H9 (cell line): ENCODE results near the gene SERPIND1. TPM values are rescaled to one million over a fixed set of nuclear protein-coding genes. Genes with fewer than 3 reads are reported as not detected.
A peak's percentile ranks its signal among the peaks of the same experiment; 100 is the strongest.

Experiments
- DNase-seq: peaks from one replicate; pipeline ENCODE4 v3.0.0-alpha.2; 2017
- H2AFZ ChIP-seq: one replicate; pipeline ENCODE4 v1.6.1; 2013; ENCODE audit warnings: mild to moderate bottlenecking, low read length, control low read depth, moderate library complexity
- H2AK5ac ChIP-seq: 2 replicates; pipeline ENCODE4 v1.6.1; 2013; ENCODE audit warnings: low read length, control low read depth, mixed read lengths; ENCODE audit not compliant: insufficient read length
- H2BK120ac ChIP-seq: one replicate; pipeline ENCODE4 v1.6.1; 2013; ENCODE audit warnings: low read depth, mild to moderate bottlenecking, low read length, control low read depth, inconsistent platforms; ENCODE audit not compliant: poor library complexity, severe bottlenecking
- H2BK12ac ChIP-seq: 2 replicates; pipeline ENCODE4 v1.6.1; 2013; ENCODE audit warnings: low read length, control low read depth, mixed read lengths, low read depth; ENCODE audit not compliant: insufficient read length
- H2BK15ac ChIP-seq: 2 replicates; pipeline ENCODE4 v1.6.1; 2013; ENCODE audit warnings: low read depth, low read length, control low read depth
- H2BK20ac ChIP-seq: one replicate; pipeline ENCODE4 v1.6.1; 2013; ENCODE audit warnings: low read depth, mild to moderate bottlenecking, low read length, control low read depth, inconsistent platforms; ENCODE audit not compliant: poor library complexity, severe bottlenecking
- H2BK5ac ChIP-seq: 2 replicates; pipeline ENCODE4 v1.6.1; 2013; ENCODE audit warnings: low read length, control low read depth, mixed read lengths; ENCODE audit not compliant: insufficient read length
- H3K14ac ChIP-seq: 2 replicates; pipeline ENCODE4 v1.6.1; 2013; ENCODE audit warnings: low read length, control low read depth; ENCODE audit not compliant: insufficient read depth
- H3K18ac ChIP-seq: 2 replicates; pipeline ENCODE4 v1.6.1; 2013; ENCODE audit warnings: low read depth, mild to moderate bottlenecking, mixed read lengths, low read length, control low read depth; ENCODE audit not compliant: insufficient read length
- H3K23ac ChIP-seq: 2 replicates; pipeline ENCODE4 v1.6.1; 2013; ENCODE audit warnings: low read length, control low read depth, mixed read lengths, low read depth; ENCODE audit not compliant: insufficient read length
- H3K23me2 ChIP-seq: 2 replicates; pipeline ENCODE4 v1.6.1; 2013; ENCODE audit warnings: low read depth, mild to moderate bottlenecking, mixed read lengths, low read length, control low read depth; ENCODE audit not compliant: insufficient read length, poor library complexity, severe bottlenecking
- H3K27ac ChIP-seq: 2 replicates; pipeline ENCODE4 v1.5.1; 2013; ENCODE audit warnings: low read length, control low read depth, mixed read lengths, low read depth; ENCODE audit not compliant: insufficient read length
- H3K27me3 ChIP-seq: 2 replicates; pipeline ENCODE4 v1.6.1; 2013; ENCODE audit warnings: low read length, control low read depth, inconsistent platforms; ENCODE audit not compliant: insufficient read depth
- H3K4ac ChIP-seq: 2 replicates; pipeline ENCODE4 v1.6.1; 2013; ENCODE audit warnings: low read depth, mild to moderate bottlenecking, control low read depth, inconsistent platforms, low read length, moderate library complexity
- H3K4me1 ChIP-seq: 2 replicates; pipeline ENCODE4 v1.6.1; 2013; ENCODE audit warnings: low read length, control low read depth, inconsistent platforms; ENCODE audit not compliant: insufficient read depth
- H3K4me2 ChIP-seq: 2 replicates; pipeline ENCODE4 v1.6.1; 2013; ENCODE audit warnings: low read length, control low read depth, mixed read lengths; ENCODE audit not compliant: insufficient read length, insufficient read depth
- H3K56ac ChIP-seq: 2 replicates; pipeline ENCODE4 v1.6.1; 2013; ENCODE audit warnings: low read depth, mild to moderate bottlenecking, mixed read lengths, low read length, control low read depth; ENCODE audit not compliant: insufficient read length
- H3K79me1 ChIP-seq: 2 replicates; pipeline ENCODE4 v1.6.1; 2013; ENCODE audit warnings: low read depth, mild to moderate bottlenecking, moderate library complexity, low read length, control low read depth, inconsistent platforms; ENCODE audit not compliant: insufficient read depth, poor library complexity, severe bottlenecking
- H3K79me2 ChIP-seq: 2 replicates; pipeline ENCODE4 v1.6.1; 2013; ENCODE audit warnings: low read length, control low read depth, inconsistent platforms; ENCODE audit not compliant: insufficient read depth
- H3K9ac ChIP-seq: 2 replicates; pipeline ENCODE4 v1.6.1; 2013; ENCODE audit warnings: low read length, control low read depth, mixed read lengths; ENCODE audit not compliant: insufficient read length; ENCODE audit errors: extremely low read depth
- H3K9me3 ChIP-seq: one replicate; pipeline ENCODE4 v1.6.1; 2013; ENCODE audit warnings: low read depth, low read length, inconsistent platforms; ENCODE audit not compliant: control insufficient read depth
- H3T11ph ChIP-seq: one replicate; pipeline ENCODE4 v1.6.1; 2013; ENCODE audit warnings: mild to moderate bottlenecking, low read length, control low read depth, inconsistent platforms
- H4K20me1 ChIP-seq: one replicate; pipeline ENCODE4 v1.6.1; 2013; ENCODE audit not compliant: control insufficient read depth, insufficient read length, insufficient read depth
- H4K5ac ChIP-seq: 2 replicates; pipeline ENCODE4 v1.6.1; 2013; ENCODE audit warnings: low read depth, mild to moderate bottlenecking, mixed read lengths, low read length, control low read depth; ENCODE audit not compliant: insufficient read length
- H4K8ac ChIP-seq: replicated peaks from 2 replicates; pipeline ENCODE4 v1.6.1; 2013; ENCODE audit warnings: low read length, control low read depth, mixed read lengths, low read depth; ENCODE audit not compliant: insufficient read length
- H4K91ac ChIP-seq: 2 replicates; pipeline ENCODE4 v1.6.1; 2013; ENCODE audit warnings: low read depth, mild to moderate bottlenecking, moderate library complexity, mixed read lengths, low read length, control low read depth; ENCODE audit not compliant: insufficient read length
- H3K27ac Mint-ChIP-seq, 3 experiments: 2 replicates in 2 of 3; 3 replicates in 1 of 3; pipeline ENCODE4 v1.8.0; 2020 to 2021; ENCODE audit warnings: mixed read lengths in 3 of 3, mild to moderate bottlenecking in 1 of 3, moderate library complexity in 1 of 3
- H3K27me3 Mint-ChIP-seq: 2 replicates; pipeline ENCODE4 v1.8.0; 2021; ENCODE audit warnings: low read depth, mild to moderate bottlenecking, moderate library complexity, mixed read lengths
- H3K36me3 Mint-ChIP-seq, 3 experiments: 2 replicates in 2 of 3; 3 replicates in 1 of 3; pipeline ENCODE4 v1.8.0; 2020 to 2021; ENCODE audit warnings: low read depth in 3 of 3, mixed read lengths in 3 of 3; ENCODE audit not compliant: insufficient read depth in 1 of 3
- H3K4me1 Mint-ChIP-seq, 2 experiments: 2 replicates each; pipeline ENCODE4 v1.8.0; 2020; ENCODE audit warnings: mixed read lengths in 2 of 2
- H3K4me3 Mint-ChIP-seq, 2 experiments: 2 replicates in 1 of 2; 3 replicates in 1 of 2; pipeline ENCODE4 v1.8.0; 2020 to 2021; ENCODE audit warnings: mild to moderate bottlenecking in 2 of 2, mixed read lengths in 2 of 2, moderate library complexity in 1 of 2
- H3K9me3 Mint-ChIP-seq, 2 experiments: 2 replicates in 1 of 2; 3 replicates in 1 of 2; pipeline ENCODE4 v1.8.0; 2020; ENCODE audit warnings: mild to moderate bottlenecking in 2 of 2, mixed read lengths in 2 of 2, moderate library complexity in 1 of 2
- WGBS: extraction: QIAGEN DNeasy Blood & Tissue Kit; methylation state at CpG from one replicate; pipeline ENCODE4 v1.1.7; 2013; ENCODE audit warnings: missing lambda C conversion rate, low lambda C conversion rate, mixed read lengths; ENCODE audit not compliant: insufficient read length; ENCODE audit errors: extremely low coverage; 5-methylcytosine and 5-hydroxymethylcytosine counted together
- total RNA-seq: library from RNA; stranded (reverse); gene quantifications from 2 replicates; pipeline ENCODE4 v1.2.1, GENCODE V29; 2021
- TF ChIP-seq, protein P1 (sequence below): fragments of 200-600 bp; sonication (generic); conservative IDR thresholded peaks from 3 replicates; pipeline ENCODE4 v1.8.0; 2021; ENCODE audit warnings: antibody characterized with exemption, mild to moderate bottlenecking

The SERPIND1 gene
- total RNA-seq, 1 experiment from 2014 or later: not detected

- H3K79me2 ChIP-seq: no peaks in the 10 kb centered on the region
- no peaks in the 10 kb centered on the region for H3K23me2 ChIP-seq
- DNase-seq: no peak
- H3K36me3 Mint-ChIP-seq: peaks cover 0 to 38% (median 3%) of the 10 kb centered on the region in 3 experiments; a peak in 4 of 7 replicates
- WGBS: no CpG with 5 or more reads among the region's 12 CpGs
- H4K8ac ChIP-seq: no peak overlapping the region
- no peak overlapping the region for H3K27ac ChIP-seq
- H3T11ph ChIP-seq: no peak overlapping the region
- H3K9ac ChIP-seq: no peak overlapping the region
- H2BK5ac ChIP-seq: no peak overlapping the region
- no peak overlapping the region for H3K18ac ChIP-seq
- no peak overlapping the region for H2BK15ac ChIP-seq
- no peaks in the 10 kb centered on the region for H3K9me3 ChIP-seq
- H3K14ac ChIP-seq: no peak overlapping the region; the same call in 1 of the 2 replicates
- H3K9me3 Mint-ChIP-seq: no peaks in the 10 kb centered on the region
- no peak overlapping the region for H3K23ac ChIP-seq
- H3K79me1 ChIP-seq: no peaks in the 10 kb centered on the region
- H2BK20ac ChIP-seq: no peak overlapping the region
- no peak overlapping the region for H2AK5ac ChIP-seq
- no peak overlapping the region for H2BK120ac ChIP-seq
- no peaks in the 10 kb centered on the region for H3K27me3 ChIP-seq
- no peak overlapping the region for H2BK12ac ChIP-seq
- no peaks in the 10 kb centered on the region for H3K27me3 Mint-ChIP-seq
- no peaks in the 10 kb centered on the region for H3K4me1 ChIP-seq
- H3K27ac Mint-ChIP-seq: peak overlapping the region in 1 of 3 experiments; percentile 66; a peak in 2 of 7 replicates
- no peaks in the 10 kb centered on the region for H4K20me1 ChIP-seq
- no peak overlapping the region for H2AFZ ChIP-seq
- H4K91ac ChIP-seq: no peak overlapping the region
- no peak overlapping the region for H3K56ac ChIP-seq
- no peak overlapping the region for H3K4ac ChIP-seq
- TF ChIP-seq, protein P1, sequence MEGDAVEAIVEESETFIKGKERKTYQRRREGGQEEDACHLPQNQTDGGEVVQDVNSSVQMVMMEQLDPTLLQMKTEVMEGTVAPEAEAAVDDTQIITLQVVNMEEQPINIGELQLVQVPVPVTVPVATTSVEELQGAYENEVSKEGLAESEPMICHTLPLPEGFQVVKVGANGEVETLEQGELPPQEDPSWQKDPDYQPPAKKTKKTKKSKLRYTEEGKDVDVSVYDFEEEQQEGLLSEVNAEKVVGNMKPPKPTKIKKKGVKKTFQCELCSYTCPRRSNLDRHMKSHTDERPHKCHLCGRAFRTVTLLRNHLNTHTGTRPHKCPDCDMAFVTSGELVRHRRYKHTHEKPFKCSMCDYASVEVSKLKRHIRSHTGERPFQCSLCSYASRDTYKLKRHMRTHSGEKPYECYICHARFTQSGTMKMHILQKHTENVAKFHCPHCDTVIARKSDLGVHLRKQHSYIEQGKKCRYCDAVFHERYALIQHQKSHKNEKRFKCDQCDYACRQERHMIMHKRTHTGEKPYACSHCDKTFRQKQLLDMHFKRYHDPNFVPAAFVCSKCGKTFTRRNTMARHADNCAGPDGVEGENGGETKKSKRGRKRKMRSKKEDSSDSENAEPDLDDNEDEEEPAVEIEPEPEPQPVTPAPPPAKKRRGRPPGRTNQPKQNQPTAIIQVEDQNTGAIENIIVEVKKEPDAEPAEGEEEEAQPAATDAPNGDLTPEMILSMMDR: no peak
- H4K5ac ChIP-seq: no peak overlapping the region
- H3K4me3 Mint-ChIP-seq: no peak overlapping the region
- no peaks in the 10 kb centered on the region for H3K4me1 Mint-ChIP-seq
- no peak overlapping the region for H3K4me2 ChIP-seq
Measured at GRCh38 chr22:20792221-20792965, 18.5 kb downstream of the SERPIND1 start.
